Body of pancreas (tissue), 4 donors: ENCODE data around the gene EHD3. TPM values are rescaled to one million over a fixed set of nuclear protein-coding genes. Genes with fewer than 3 reads are reported as not detected.

Experiments used
- ATAC-seq: fragments of 150-250 bp; one replicate; pipeline ENCODE4 v1.9.1; 2016
- DNase-seq, 4 donors: peaks; one replicate each; pipeline ENCODE4 v3.0.0-alpha.2; 2019
- H3K27ac ChIP-seq, 4 donors: fragments of 200-600 bp; sonication (generic); 1 replicate in 3 of 4; 2 replicates in 1 of 4; pipeline versions ENCODE4 v1.5.1 to v1.6.1; 2016 to 2019; ENCODE audit warnings: mild to moderate bottlenecking in 1 of 4, mixed read lengths in 1 of 4, moderate library complexity in 1 of 4
- H3K27me3 ChIP-seq, 2 donors: fragments of 200-600 bp; sonication (generic); one replicate each; pipeline ENCODE4 v1.6.0; 2016; ENCODE audit warnings: mild to moderate bottlenecking in 1 of 2
- H3K36me3 ChIP-seq, 2 donors: fragments of 200-600 bp; sonication (generic); replicated peaks in 1 of 2; 2 replicates each; pipeline ENCODE4 v1.5.1; 2016; ENCODE audit warnings: low read depth in 2 of 2; ENCODE audit not compliant: insufficient read depth in 1 of 2
- H3K4me1 ChIP-seq: fragments of 200-600 bp; sonication (generic); one replicate; pipeline ENCODE4 v1.6.0; 2016
- H3K4me3 ChIP-seq, 2 donors: fragments of 200-600 bp; sonication (generic); 1 replicate in 1 of 2; 2 replicates in 1 of 2; pipeline ENCODE4 v1.5.1; 2016 to 2019
- H3K9me3 ChIP-seq, 3 donors: fragments of 200-600 bp; sonication (generic); 1 replicate in 2 of 3; 2 replicates in 1 of 3; pipeline ENCODE4 v1.5.1; 2016
- POLR2A ChIP-seq, 3 donors: fragments of 450-650 bp; IDR thresholded peaks; one replicate each; pipeline ENCODE4 v1.6.1; 2016; ENCODE audit warnings: antibody characterized with exemption in 3 of 3, mild to moderate bottlenecking in 2 of 3
- WGBS, 2 donors: methylation state at CpG; one replicate each; pipeline ENCODE4 v1.1.5; 2017; 5-methylcytosine and 5-hydroxymethylcytosine counted together
- intact Hi-C: fragments of 100-400 bp; cut with DNase I; formaldehyde crosslinking; loops from one replicate; pipeline ENCODE4 v1.15.1; 2023
- total RNA-seq, 2 donors: library from RNA; depleted of rRNA; stranded (reverse); fragments of >200 nt; gene quantifications; one replicate each; pipeline ENCODE4 v1.1.0, GENCODE V29; 2016
- TF ChIP-seq, protein P1 (sequence below), 7 experiments: fragments of 450-650 bp in 4 of 7; fragments of 200-600 bp in 3 of 7; sonication (generic) in 3 of 7; IDR thresholded peaks; one replicate each; pipeline ENCODE4 v1.5.1; 2016 to 2019; ENCODE audit warnings: antibody characterized with exemption in 7 of 7

The EHD3 gene
- total RNA-seq, 2 donors from 2014 or later: 0.99 to 2.3 TPM

DNA sequence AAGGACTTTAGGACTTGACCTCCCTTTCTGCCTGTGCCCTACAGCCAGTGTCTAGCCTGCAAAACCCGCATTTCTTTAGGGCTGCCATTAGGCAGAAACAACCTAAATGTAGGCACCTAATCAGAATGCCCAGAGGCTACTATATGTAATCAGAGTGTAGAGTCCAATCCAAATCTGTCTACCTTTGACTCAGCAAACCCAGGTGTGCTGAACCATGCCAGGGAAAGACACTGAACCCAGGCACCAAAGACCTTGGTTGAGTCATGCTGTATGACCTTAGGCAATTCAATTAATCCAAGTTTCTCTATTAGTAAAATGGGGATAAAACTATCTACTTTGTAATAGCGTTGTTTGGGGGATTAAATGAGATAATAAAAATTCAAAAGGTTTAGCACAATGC lies 37.3 kb upstream of the EHD3 start:
- no peaks in the 10 kb centered on the region for H3K27me3 ChIP-seq
- 76% methylated on average over 2 of the region's 2 CpGs for whole genome bisulfite sequencing, 2 donors
- no peak overlapping the region for H3K27ac ChIP-seq
- intact Hi-C loops: no loop called here
- no peak overlapping the region for H3K4me3 ChIP-seq
- DNase-seq (no peak), ATAC-seq (no peak)
- TF ChIP-seq, protein P1, sequence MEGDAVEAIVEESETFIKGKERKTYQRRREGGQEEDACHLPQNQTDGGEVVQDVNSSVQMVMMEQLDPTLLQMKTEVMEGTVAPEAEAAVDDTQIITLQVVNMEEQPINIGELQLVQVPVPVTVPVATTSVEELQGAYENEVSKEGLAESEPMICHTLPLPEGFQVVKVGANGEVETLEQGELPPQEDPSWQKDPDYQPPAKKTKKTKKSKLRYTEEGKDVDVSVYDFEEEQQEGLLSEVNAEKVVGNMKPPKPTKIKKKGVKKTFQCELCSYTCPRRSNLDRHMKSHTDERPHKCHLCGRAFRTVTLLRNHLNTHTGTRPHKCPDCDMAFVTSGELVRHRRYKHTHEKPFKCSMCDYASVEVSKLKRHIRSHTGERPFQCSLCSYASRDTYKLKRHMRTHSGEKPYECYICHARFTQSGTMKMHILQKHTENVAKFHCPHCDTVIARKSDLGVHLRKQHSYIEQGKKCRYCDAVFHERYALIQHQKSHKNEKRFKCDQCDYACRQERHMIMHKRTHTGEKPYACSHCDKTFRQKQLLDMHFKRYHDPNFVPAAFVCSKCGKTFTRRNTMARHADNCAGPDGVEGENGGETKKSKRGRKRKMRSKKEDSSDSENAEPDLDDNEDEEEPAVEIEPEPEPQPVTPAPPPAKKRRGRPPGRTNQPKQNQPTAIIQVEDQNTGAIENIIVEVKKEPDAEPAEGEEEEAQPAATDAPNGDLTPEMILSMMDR (IDR thresholded peaks at IDR 0.05): no peak
- TF ChIP-seq POLR2A (IDR thresholded peaks at IDR 0.05): no peak
- no peaks in the 10 kb centered on the region for H3K36me3 ChIP-seq
- H3K4me1 ChIP-seq: no peaks in the 10 kb centered on the region
- no peaks in the 10 kb centered on the region for H3K9me3 ChIP-seq

- no peak overlapping the region for H3K4me3 ChIP-seq
- intact Hi-C loops: no loop called here
- 64 to 66% methylated on average over 4 of the region's 4 CpGs for WGBS, 2 donors
- no peaks in the 10 kb centered on the region for H3K4me1 ChIP-seq
- ATAC-seq (no peak), DNase-seq (no peak)
- H3K9me3 ChIP-seq: no peaks in the 10 kb centered on the region
- H3K27me3 ChIP-seq: no peaks in the 10 kb centered on the region
- no peaks in the 10 kb centered on the region for H3K36me3 ChIP-seq
- TF ChIP-seq, protein P1 (IDR thresholded peaks at IDR 0.05): no peak
- TF ChIP-seq POLR2A (IDR thresholded peaks at IDR 0.05): no peak
- H3K27ac ChIP-seq: no peak overlapping the region
Measured at GRCh38 chr2:31197166-31197565, 36.8 kb upstream of the EHD3 start.

DNA sequence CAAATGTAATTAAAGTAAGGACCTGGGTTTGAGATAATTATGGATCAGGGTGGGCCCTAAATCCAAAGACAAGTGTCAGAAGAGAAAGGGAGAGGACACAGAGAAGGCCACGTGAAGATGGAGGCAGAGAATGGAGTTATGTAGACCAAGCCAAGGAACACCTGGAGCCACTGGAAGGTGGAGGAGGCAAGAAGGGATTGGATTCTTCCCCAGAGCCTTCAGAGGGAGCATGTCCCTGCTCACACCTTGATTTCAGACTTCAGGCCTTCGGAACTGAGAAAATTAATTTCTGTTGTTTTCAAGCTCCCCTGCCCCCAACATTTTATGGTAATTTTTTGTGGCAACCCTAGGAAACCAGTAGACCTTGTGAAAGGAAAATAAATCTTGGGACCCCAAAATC lies 36.3 kb upstream of the EHD3 start:
- Histone ChIP-seq H3K27ac (no peak overlapping the region), H3K4me3 (no peak overlapping the region), H3K27me3 (no peaks in the 10 kb centered on the region), H3K4me1 (no peaks in the 10 kb centered on the region), H3K36me3 (no peaks in the 10 kb centered on the region), H3K9me3 (no peaks in the 10 kb centered on the region)
- TF ChIP-seq POLR2A (IDR thresholded peaks at IDR 0.05): no peak
- TF ChIP-seq, protein P1 (IDR thresholded peaks at IDR 0.05): no peak
- DNase-seq (no peak), ATAC-seq (no peak)
- 79 to 88% methylated on average over 2 of the region's 2 CpGs for WGBS, 2 donors
- intact Hi-C loops: no loop called here

- WGBS, 2 donors: 73 to 76% methylated on average over 4 of the region's 4 CpGs
Measured at GRCh38 chr2:31199206-31199605, 34.7 kb upstream of the EHD3 start.

GRCh38 chr2:31200972-31201371 lies 33.0 kb upstream of the EHD3 start:
- DNase-seq (no peak), ATAC-seq (no peak)
- 76 to 82% methylated on average over 8 to 9 of the region's 9 CpGs for WGBS, 2 donors
- no peak overlapping the region for H3K27ac ChIP-seq
- no peak overlapping the region for H3K4me3 ChIP-seq
- H3K36me3 ChIP-seq: no peaks in the 10 kb centered on the region
- intact Hi-C loops: no loop called here
- no peaks in the 10 kb centered on the region for H3K27me3 ChIP-seq
- H3K4me1 ChIP-seq: no peaks in the 10 kb centered on the region
- TF ChIP-seq, protein P1 (IDR thresholded peaks at IDR 0.05): no peak
- TF ChIP-seq POLR2A (IDR thresholded peaks at IDR 0.05): no peak
- H3K9me3 ChIP-seq: no peaks in the 10 kb centered on the region

More at GRCh38 chr2:31199206-31199605, 34.7 kb upstream of the EHD3 start:
- intact Hi-C loops: no loop called here
- TF ChIP-seq, protein P1 (IDR thresholded peaks at IDR 0.05): no peak
- TF ChIP-seq POLR2A (IDR thresholded peaks at IDR 0.05): no peak
- H3K4me3 ChIP-seq: no peak overlapping the region
- H3K9me3 ChIP-seq: no peaks in the 10 kb centered on the region
- no peaks in the 10 kb centered on the region for H3K27me3 ChIP-seq
- no peak for DNase-seq
- H3K36me3 ChIP-seq: no peaks in the 10 kb centered on the region
- ATAC-seq: no peak
- no peaks in the 10 kb centered on the region for H3K4me1 ChIP-seq
- H3K27ac ChIP-seq: no peak overlapping the region
